WI38 (cell line): Measurements from ENCODE around the gene JHY.

ENCODE experiments used
- H3K4me3 ChIP-seq: 2 replicates; pipeline ENCODE4 v1.5.1; 2011; ENCODE audit warnings: low read depth, mild to moderate bottlenecking, control low read depth, low read length
- TF ChIP-seq, protein P1 (sequence below): IDR thresholded peaks from 2 replicates; pipeline ENCODE4 v1.5.1; 2012; ENCODE audit warnings: low read depth, mild to moderate bottlenecking, control low read depth, low read length

Gene JHY

DNA sequence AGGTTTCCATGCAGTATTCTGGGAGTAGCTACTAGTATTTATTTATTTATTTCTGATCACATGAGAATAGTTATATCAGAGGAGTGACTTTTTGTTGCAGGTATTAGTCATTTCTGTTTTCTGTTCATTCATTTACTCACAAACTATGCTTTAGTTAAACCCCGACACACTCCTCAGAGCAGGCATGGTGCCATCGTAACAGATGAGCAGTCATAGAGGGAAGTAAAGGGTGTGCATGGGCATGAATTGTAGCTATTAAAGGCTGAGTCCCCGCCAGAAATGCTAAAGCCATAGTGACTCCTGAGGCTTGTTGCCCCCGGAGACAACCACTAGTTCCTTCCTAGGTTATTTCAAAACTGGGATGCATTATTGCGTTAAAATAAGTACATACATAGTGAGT, 10.6 kb downstream of the JHY start:
- TF ChIP-seq, protein P1, sequence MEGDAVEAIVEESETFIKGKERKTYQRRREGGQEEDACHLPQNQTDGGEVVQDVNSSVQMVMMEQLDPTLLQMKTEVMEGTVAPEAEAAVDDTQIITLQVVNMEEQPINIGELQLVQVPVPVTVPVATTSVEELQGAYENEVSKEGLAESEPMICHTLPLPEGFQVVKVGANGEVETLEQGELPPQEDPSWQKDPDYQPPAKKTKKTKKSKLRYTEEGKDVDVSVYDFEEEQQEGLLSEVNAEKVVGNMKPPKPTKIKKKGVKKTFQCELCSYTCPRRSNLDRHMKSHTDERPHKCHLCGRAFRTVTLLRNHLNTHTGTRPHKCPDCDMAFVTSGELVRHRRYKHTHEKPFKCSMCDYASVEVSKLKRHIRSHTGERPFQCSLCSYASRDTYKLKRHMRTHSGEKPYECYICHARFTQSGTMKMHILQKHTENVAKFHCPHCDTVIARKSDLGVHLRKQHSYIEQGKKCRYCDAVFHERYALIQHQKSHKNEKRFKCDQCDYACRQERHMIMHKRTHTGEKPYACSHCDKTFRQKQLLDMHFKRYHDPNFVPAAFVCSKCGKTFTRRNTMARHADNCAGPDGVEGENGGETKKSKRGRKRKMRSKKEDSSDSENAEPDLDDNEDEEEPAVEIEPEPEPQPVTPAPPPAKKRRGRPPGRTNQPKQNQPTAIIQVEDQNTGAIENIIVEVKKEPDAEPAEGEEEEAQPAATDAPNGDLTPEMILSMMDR: no peak

DNA sequence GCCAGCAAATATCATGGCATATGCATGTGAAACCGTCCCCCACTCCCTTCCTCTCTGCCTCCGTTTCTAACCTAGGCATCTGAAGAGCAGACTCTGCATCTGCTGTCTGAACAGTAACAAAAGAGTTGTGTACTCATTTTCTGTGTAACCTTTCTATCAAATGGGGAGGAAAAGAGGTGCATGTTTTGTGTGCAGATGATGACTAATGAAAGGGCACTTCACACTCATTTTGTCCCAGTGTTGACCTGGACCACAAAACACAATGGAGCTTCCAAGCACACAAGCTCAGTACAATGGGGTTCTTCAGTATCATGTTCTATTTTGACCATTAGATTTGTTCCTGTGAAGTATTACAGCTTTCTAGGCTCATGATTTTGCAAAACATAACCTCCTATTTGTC, 13.0 kb downstream of the JHY start:
- H3K4me3 ChIP-seq: no peak overlapping the region
- TF ChIP-seq, protein P1: no peak

More for the DNA sequence above, 10.6 kb downstream of the JHY start:
- H3K4me3 ChIP-seq: no peak overlapping the region

DNA sequence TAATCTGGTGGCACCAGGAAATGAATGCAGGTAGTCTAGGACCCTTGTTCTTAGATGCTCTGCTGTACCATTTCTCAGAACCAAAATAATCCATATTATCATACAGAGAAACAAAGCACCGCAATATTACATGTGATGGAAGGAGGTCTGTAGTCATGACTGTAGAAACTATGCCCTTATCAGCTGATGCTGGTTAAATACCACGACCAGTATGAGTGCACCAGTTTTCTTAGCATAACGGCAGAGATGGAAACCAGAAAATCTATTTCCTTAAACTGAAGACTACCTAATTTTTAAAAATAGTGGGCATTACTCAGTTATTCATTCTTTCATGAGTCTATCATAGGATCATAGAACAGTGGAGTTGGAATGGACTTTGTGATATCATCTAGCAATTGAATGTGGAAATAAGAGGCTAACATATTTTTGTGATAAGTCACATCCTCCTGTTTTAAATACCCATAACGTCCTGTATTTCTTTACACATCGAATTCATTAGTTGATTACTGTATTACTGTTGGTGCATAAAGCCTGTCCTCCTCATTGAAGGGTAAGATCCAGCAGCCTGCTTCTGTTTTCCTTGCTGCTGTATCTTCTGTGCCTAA, 15.1 kb downstream of the JHY start:
- no peak overlapping the region for H3K4me3 ChIP-seq
- TF ChIP-seq, protein P1: no peak

DNA sequence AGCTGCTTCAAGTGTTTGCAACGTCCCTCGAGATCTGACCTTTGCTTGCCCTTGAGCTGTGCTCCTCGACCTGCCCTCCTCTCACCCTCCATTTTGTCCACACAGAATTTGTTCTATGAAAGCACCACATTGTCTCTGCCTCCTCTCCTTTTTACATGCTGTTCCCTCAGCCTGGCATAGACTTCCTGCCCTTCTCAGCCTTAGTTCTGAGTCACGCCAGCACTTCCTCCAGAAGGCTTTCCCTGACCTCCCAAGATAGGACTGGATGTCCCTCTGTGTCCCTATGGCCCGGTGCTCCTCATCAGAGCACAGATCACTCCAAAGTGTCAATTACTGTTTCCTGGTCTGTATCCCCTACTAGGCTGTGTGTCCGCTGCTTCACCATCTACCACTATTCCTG, 16.2 kb downstream of the JHY start:
- TF ChIP-seq, protein P1: no peak

DNA sequence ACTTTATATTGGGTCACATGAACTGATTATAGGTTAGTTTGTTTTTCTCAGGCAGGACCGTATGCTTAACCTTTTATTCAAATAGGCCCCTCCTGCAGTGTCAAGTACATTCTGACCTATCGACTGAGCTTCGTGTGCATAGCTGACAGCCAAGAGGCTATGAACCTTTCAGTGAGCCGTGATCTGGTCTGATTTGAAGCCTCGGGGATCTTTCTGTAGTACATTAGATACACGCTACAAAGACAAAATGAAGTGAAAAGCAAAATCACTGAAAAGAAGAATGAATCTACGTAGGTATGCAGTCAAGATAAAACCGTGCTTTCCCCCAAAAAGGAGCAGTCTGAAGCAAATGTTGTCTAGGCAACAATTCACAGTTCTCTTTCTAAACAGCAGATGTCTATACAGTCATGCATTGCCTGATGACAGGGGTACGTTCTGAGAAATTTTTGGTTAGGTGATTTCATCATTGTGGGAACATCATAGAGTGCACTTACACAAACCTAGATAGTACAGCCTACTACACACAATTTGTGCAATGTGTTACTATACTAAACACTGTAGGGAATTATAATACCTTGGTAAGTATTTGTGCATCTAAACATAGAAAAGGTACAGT, 18.1 kb downstream of the JHY start:
- TF ChIP-seq, protein P1: no peak
- H3K4me3 ChIP-seq: no peak overlapping the region

More for the DNA sequence above, 16.2 kb downstream of the JHY start:
- no peak overlapping the region for H3K4me3 ChIP-seq

DNA sequence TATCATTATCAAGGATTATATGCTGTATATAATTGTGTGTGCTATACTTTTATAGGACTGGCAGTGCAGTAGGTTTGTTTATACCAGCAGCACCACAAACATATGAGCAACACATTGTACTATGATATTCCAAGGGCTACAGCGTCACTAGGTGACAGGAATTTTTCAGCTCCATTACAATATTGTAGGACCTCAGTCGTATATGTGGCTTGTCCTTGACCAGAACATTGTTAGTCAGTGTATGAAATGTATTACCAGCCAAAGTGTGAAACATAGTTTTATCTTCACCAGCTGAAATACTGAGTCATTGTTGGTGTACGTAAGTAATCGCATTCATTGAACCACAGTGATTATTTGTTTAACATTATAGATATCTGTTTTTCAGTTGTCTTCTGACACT, 20.4 kb downstream of the JHY start:
- no peak overlapping the region for H3K4me3 ChIP-seq
- TF ChIP-seq, protein P1: no peak

DNA sequence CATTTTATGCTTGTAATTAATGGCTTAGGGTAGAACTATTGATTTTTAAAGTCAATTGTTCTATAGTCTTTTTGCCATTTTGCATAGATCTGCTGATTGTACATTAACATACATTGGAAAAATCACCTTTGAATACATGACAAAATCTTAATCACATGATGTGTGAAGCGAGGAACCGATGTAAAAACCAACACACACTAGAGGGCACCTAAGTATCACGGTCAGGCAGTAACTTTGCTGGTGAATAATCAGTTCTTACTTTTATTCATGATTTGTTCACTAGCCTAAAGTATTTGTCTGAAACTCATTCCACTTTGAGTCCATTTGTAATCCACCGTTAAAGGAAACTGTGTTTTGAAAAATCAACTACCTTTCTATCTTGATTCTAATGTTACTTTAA, 28.2 kb downstream of the JHY start:
- no peak overlapping the region for H3K4me3 ChIP-seq
- TF ChIP-seq, protein P1: no peak
